ENCODE measurements around the gene EMX1. TPM values are rescaled to one million over a fixed set of nuclear protein-coding genes. Genes with fewer than 3 reads are reported as not detected.
A peak's percentile ranks its signal among the peaks of the same experiment; 100 is the strongest.

EMX1 gene
- total RNA-seq, 1 experiment from 2014 or later: not detected

- POLR2A ChIA-PET (ENCODE audit: unreplicated experiment): no interaction called here
Measured at GRCh38 chr2:72935611-72935957, 18.3 kb downstream of the EMX1 start.

GRCh38 chr2:72936660-72937355 lies 19.5 kb downstream of the EMX1 start:
- no peak overlapping the region for H2AFZ ChIP-seq
- TF ChIP-seq CTCF (conservative IDR thresholded peaks at IDR 0.05) (no peak), EZH2 (IDR thresholded peaks at IDR 0.05; ENCODE audit: low read depth) (no peak)
- ChIA-PET POLR2A (ENCODE audit: unreplicated experiment) (no interaction called here), CTCF (interaction anchor here (0.7 kb wide), 1 partner anchor 1659 kb away, joined by 3 read pairs; no protein-coding TSS in a partner anchor)
- no peaks in the 10 kb centered on the region for H3K9me3 ChIP-seq (ENCODE audit: insufficient read depth, low read depth)
- no peak overlapping the region for H3K4me2 ChIP-seq
- no TSS peak for BruUV-seq (replicated peaks)
- H4K20me1 ChIP-seq (ENCODE audit: insufficient read depth): no peaks in the 10 kb centered on the region
- no peaks in the 10 kb centered on the region for H3K9me2 ChIP-seq (ENCODE audit: insufficient read depth)
- no peak for DNase-seq
- no peaks in the 10 kb centered on the region for H3K79me2 ChIP-seq (ENCODE audit: low read depth)
- no peak overlapping the region for H3K4me3 ChIP-seq
- H3K27me3 ChIP-seq (ENCODE audit: insufficient read depth, low read depth): peaks cover 14% of the 10 kb centered on the region; the same call in 1 of the 2 replicates
- H3K27ac ChIP-seq: no peak overlapping the region
- no peaks in the 10 kb centered on the region for H3F3A ChIP-seq (ENCODE audit: insufficient read depth, low read depth)
- no peaks in the 10 kb centered on the region for H3K4me1 ChIP-seq (replicated peaks; ENCODE audit: insufficient read depth)
- no peaks in the 10 kb centered on the region for H3K36me3 ChIP-seq (ENCODE audit: low read depth)
- intact Hi-C loops (cut with micrococcal nuclease; ENCODE audit: unreplicated experiment): no loop called here

More at GRCh38 chr2:72935611-72935957, 18.3 kb downstream of the EMX1 start:
- CTCF ChIA-PET: no interaction called here
- H3K9me3 ChIP-seq (ENCODE audit: insufficient read depth, low read depth): no peaks in the 10 kb centered on the region
- no peak overlapping the region for H3K27ac ChIP-seq
- TF ChIP-seq CTCF (conservative IDR thresholded peaks at IDR 0.05) (no peak), EZH2 (IDR thresholded peaks at IDR 0.05; ENCODE audit: low read depth) (no peak)
- H3K4me2 ChIP-seq: no peak overlapping the region
- intact Hi-C loops (cut with micrococcal nuclease; ENCODE audit: unreplicated experiment): loop anchor here (1.0 kb wide), 1 partner anchor 42 kb away; no protein-coding TSS in a partner anchor
- no peaks in the 10 kb centered on the region for H3K79me2 ChIP-seq (ENCODE audit: low read depth)
- no peaks in the 10 kb centered on the region for H3K36me3 ChIP-seq (ENCODE audit: low read depth)
- peaks cover 19% of the 10 kb centered on the region; the same call in 1 of the 2 replicates for H3K27me3 ChIP-seq (ENCODE audit: insufficient read depth, low read depth)
- DNase-seq: no peak
- BruUV-seq (replicated peaks): no TSS peak
- H3K4me1 ChIP-seq (replicated peaks; ENCODE audit: insufficient read depth): no peaks in the 10 kb centered on the region
- no peaks in the 10 kb centered on the region for H3K9me2 ChIP-seq (ENCODE audit: insufficient read depth)
- H3K4me3 ChIP-seq: no peak overlapping the region
- H3F3A ChIP-seq (ENCODE audit: insufficient read depth, low read depth): no peaks in the 10 kb centered on the region
- no peak overlapping the region for H2AFZ ChIP-seq
- H4K20me1 ChIP-seq (ENCODE audit: insufficient read depth): no peaks in the 10 kb centered on the region

GRCh38 chr2:72937356-72937669 lies 20.0 kb downstream of the EMX1 start:
- intact Hi-C loops (cut with micrococcal nuclease; ENCODE audit: unreplicated experiment): no loop called here
- Histone ChIP-seq H3F3A (ENCODE audit: insufficient read depth, low read depth) (no peaks in the 10 kb centered on the region), H3K9me2 (ENCODE audit: insufficient read depth) (no peaks in the 10 kb centered on the region), H3K9me3 (ENCODE audit: insufficient read depth, low read depth) (no peaks in the 10 kb centered on the region), H3K79me2 (ENCODE audit: low read depth) (no peaks in the 10 kb centered on the region), H3K36me3 (ENCODE audit: low read depth) (no peaks in the 10 kb centered on the region), H4K20me1 (ENCODE audit: insufficient read depth) (no peaks in the 10 kb centered on the region), H3K27ac (no peak overlapping the region), H3K27me3 (ENCODE audit: insufficient read depth, low read depth) (peaks cover 14% of the 10 kb centered on the region; the same call in 1 of the 2 replicates), H3K4me2 (no peak overlapping the region), H3K4me1 (replicated peaks; ENCODE audit: insufficient read depth) (no peaks in the 10 kb centered on the region), H3K4me3 (no peak overlapping the region), H2AFZ (no peak overlapping the region)
- CTCF ChIA-PET: interaction anchor here (0.7 kb wide), 1 partner anchor 1659 kb away, joined by 3 read pairs; no protein-coding TSS in a partner anchor
- no TSS peak for BruUV-seq (replicated peaks)
- DNase-seq: peak in 1 of 2 experiments; percentile 19
- POLR2A ChIA-PET (ENCODE audit: unreplicated experiment): no interaction called here
- TF ChIP-seq EZH2 (IDR thresholded peaks at IDR 0.05; ENCODE audit: low read depth) (no peak), CTCF (conservative IDR thresholded peaks at IDR 0.05) (no peak)
